ENCODE data around the gene ARHGEF28.

ARHGEF28 gene

GRCh38 chr5:73986729-73987128 lies 360.7 kb downstream of the ARHGEF28 start:
- DNase-seq (ENCODE audit: low spot score): no peak
- TF ChIP-seq, protein P1, sequence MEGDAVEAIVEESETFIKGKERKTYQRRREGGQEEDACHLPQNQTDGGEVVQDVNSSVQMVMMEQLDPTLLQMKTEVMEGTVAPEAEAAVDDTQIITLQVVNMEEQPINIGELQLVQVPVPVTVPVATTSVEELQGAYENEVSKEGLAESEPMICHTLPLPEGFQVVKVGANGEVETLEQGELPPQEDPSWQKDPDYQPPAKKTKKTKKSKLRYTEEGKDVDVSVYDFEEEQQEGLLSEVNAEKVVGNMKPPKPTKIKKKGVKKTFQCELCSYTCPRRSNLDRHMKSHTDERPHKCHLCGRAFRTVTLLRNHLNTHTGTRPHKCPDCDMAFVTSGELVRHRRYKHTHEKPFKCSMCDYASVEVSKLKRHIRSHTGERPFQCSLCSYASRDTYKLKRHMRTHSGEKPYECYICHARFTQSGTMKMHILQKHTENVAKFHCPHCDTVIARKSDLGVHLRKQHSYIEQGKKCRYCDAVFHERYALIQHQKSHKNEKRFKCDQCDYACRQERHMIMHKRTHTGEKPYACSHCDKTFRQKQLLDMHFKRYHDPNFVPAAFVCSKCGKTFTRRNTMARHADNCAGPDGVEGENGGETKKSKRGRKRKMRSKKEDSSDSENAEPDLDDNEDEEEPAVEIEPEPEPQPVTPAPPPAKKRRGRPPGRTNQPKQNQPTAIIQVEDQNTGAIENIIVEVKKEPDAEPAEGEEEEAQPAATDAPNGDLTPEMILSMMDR (IDR thresholded peaks at IDR 0.05; ENCODE audit: extremely low read depth, missing control alignments): no peak

DNA sequence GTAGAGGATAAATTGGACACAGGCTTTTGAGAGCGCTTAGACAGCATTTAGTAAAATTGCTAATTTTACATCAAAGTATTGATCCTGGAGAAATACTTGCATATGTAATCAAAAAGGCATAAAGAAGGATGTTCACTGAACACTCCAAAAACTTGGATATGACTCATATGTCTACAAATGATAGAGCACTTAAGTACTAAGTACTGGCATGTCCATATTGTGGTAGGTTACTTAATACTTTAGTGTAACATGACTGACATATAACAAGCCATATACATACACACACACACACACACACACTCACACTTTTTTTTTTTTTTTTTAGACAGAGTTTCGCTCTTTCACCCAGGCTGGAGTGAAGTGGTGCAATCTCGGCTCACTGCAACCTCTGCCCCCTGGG lies 361.9 kb downstream of the ARHGEF28 start:
- TF ChIP-seq, protein P1 (IDR thresholded peaks at IDR 0.05; ENCODE audit: extremely low read depth, missing control alignments): no peak
- no peak for DNase-seq (ENCODE audit: low spot score)

- no peak for DNase-seq (ENCODE audit: low spot score)
- TF ChIP-seq, protein P1 (IDR thresholded peaks at IDR 0.05; ENCODE audit: extremely low read depth, missing control alignments): no peak
Observed at GRCh38 chr5:73989956-73990355, 364.0 kb downstream of the ARHGEF28 start.
